HT1080 (cell line): ENCODE measurements around the gene HSPA12B. TPM values are rescaled to one million over a fixed set of nuclear protein-coding genes. Genes with fewer than 3 reads are reported as not detected.

Experiments
- DNase-seq: peaks from one replicate; pipeline ENCODE4 v3.0.0-alpha.2; 2015; ENCODE audit warnings: low read depth
- total RNA-seq: library from RNA; depleted of rRNA; stranded (reverse); fragments of >200 nt; shearing (Covaris generic); gene quantifications from 2 replicates; pipeline ENCODE4 v1.2.3, GENCODE V29; 2014

Gene HSPA12B
- total RNA-seq, 1 experiment from 2014 or later: not detected

GRCh38 chr20:3728354-3728753 lies 4.1 kb upstream of the HSPA12B start:
- DNase-seq: no peak

GRCh38 chr20:3728876-3729275 lies 3.6 kb upstream of the HSPA12B start:
- DNase-seq: no peak

DNA sequence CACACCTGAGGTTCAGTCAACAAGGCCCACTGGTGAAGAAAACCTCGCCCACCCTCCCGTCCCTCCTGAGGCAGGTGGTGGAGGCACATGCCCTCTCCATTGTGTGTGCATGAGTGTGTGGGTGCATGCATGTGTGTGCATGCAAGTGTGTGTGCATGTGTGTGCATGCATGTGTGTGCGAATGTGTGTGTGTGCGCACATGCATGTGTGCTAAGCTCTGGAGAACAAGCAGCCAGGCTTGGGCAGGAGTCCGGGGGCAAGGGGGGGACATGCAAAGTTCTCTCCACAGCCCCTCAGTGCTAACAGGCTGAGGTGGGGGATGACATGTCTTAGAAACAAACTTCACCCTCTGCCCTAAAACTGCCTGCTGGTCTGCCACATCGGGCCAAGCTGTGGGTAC lies 3.1 kb upstream of the HSPA12B start:
- no peak for DNase-seq

DNA sequence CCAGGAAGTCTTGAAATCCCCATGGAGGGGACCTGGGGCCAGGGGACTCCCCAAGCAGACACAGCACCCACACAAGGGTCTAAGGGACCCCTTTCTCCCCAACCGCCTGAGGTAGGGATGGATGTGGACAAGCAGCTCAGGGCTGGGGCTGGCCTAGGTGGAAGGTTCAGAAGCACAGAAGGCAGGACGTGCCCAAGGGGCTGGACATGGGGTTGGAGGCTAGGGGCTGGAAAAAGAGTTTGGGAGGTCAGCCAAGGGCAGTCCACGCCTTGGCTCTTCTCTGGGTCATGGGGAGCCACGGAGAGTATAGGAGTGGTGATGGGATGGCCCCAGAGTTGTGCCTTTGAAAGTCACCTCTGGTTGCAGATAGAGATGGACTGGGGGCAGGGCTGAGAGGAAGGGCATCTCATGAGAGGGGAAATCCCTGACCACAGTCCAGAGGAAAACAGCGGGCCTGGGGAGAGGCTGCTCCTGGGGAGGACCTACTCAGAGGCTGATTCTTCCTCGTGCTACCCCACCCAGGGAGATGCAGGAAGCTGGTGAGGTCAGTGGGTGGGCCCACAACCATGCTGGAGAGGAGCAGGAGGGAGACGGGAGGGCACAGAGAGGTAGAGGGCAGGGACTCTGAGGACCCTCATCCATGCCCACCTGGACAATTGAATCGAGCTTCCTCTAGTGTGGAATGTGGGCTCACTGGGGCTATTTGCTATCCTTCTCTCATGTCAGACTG lies 2.5 kb upstream of the HSPA12B start:
- DNase-seq: no peak

- DNase-seq: no peak
Observed at GRCh38 chr20:3730803-3731672, 1.4 kb upstream of the HSPA12B start.

- DNase-seq: no peak
Observed at GRCh38 chr20:3731944-3732326, 550 bp upstream of the HSPA12B start.

GRCh38 chr20:3733119-3733995 lies 872 bp downstream of the HSPA12B start:
- DNase-seq: no peak

DNA sequence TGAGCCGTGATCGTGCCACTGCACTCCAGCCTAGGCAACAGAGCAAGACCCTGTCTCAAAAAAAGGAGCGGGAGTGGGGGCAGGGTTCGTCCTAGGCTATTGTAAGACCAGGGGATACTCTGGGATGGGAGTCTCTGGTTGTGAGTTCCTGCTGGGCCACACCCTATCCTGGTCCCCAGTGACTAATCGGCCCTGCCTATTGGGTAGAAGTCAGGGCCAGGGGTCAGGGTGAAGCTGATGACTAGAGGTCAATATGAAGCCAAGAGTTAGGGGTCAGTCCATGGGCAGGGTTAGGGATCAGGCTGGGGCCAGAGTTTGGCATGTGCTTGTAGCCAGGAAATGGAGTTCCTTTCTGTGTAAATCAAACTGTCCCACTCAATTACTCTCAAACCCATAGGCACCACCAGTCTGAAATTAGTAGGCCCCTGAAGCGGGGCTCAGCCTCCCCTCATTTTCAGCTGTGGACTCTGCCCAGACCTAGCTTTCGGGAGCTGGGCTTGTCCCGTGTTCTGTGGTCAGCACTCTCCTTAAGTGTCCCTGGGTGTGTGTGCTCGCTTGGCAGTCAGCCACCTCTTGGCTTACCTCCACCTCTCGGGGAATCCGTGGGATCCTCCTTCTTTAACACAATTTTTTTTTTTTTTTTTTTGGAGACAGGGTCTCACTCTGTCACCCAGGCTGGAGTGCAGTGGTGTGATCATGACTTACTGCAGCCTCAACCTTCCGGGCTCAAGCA lies 1.8 kb downstream of the HSPA12B start:
- DNase-seq: no peak

- no peak for DNase-seq
Observed at GRCh38 chr20:3735768-3736167, 3.3 kb downstream of the HSPA12B start.

- DNase-seq: no peak
Observed at GRCh38 chr20:3738111-3739053, 5.9 kb downstream of the HSPA12B start.

DNA sequence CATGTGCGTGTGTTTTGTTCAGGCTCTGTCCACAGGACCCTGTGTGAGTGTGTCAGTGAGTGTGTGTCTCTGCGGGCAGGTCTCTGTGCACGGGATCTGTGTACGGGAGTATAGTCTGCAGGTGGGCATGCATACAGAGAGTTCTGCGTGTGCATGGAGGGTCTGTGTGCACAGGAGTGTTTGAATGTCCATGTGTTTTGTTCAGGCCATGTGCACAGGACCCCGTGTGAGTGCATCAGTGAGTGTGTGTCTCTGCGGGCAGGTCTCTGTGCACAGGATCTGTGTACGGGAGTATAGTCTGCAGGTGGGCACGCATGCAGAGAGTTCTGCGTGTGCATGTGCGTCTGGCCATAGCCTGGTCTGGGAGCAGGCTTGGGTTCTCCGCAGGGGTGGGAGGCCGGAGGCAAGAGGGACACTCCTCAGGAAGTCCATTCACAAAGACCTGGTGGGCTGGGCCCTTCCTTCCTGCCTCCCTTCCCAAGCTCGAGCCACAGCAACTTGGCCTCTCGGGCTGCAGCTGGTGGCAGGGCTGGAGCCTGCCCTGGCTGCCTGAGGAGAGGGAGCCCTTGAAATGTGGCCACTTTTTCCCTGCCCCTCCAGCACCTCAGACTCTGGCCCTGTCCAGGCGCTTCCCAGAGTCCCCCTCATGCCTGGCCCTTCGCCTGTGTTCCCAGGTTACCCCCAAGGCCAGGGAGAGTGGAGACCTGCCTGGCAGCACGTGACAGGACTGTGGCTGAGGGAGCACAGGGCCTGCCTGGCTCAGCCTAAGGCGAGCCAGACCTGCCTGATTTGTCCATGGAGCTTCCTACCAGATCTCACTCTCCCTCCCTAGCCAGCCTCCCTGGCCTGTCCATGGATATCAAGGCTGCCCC lies 6.8 kb downstream of the HSPA12B start:
- no peak for DNase-seq

DNA sequence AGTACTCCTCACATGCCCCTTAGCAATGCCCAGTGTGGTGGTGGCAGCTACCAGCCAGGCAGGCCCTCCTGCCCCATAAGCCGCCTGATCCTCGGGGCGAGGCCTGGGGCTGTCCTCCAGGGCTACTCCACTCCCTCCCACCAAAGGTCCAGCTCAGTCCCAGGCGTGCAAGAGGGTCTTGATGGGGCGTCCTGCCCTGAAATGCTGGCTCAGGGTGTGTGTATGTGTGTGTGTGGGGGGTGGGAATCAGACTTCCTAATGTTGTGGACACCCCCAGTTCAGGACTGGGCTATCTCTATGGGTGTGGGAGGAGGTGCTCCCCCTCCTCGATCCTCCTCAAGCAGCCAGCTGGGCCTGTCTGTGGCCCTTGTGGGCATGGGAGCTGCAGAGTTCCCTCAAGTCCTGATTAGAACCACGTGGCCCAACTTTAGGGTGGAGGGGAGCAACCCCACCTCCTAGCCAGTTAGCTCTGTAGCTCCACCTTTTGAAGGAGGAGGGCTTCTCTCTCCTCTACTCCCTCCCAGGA lies 7.5 kb downstream of the HSPA12B start:
- no peak for DNase-seq

DNA sequence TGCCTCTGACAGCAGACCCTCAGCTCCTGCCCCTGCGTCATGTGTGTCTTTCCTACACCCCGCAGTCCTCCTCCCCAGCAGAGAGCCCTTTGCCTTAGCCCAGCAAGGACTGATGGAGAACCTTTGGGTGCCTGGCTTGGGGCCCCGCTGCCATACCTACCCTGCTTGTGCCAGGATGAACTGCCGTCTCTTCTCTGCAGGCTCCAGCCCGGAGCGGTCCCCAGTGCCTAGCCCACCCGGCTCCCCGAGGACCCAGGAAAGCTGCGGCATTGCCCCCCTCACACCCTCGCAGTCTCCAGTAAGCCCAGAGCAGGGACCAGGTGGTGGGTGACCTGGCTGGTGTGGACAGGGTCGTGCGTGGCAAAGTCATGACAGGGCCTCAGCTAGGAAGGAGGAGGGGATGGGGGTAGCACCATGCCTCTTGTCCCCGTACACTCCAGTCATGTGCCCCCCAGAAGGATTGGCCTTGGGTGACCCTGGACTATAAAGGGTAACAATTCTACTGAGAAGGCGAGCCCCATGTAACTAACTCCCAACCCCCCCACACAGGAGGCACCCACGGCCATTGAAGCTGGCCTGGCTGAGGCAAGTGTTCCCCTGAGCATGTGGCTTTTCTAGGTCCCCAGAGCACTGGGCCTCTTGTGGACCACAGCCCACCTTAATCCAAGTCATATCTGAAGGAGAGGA lies 8.3 kb downstream of the HSPA12B start:
- DNase-seq: no peak

- DNase-seq: no peak
Observed at GRCh38 chr20:3741836-3742458, 9.5 kb downstream of the HSPA12B start.

DNA sequence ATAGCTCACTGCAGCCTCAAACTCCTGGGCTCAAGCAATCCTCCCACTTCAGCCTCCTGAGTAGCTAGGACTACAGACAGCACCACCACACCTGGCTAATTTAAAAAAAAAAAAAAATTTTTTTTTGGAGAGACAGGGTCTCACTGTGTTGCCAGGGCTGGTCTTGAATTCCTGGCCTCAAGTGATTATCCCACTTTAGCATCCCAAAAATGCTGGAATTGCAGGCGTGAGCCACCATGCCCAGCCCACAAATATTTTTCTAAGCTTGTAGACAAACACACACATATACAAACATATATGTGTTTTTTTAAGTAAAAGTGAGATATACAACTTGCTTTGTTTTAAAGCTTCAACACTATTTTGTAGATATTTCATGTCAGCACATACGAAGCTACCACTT lies 10.8 kb downstream of the HSPA12B start:
- DNase-seq: no peak

DNA sequence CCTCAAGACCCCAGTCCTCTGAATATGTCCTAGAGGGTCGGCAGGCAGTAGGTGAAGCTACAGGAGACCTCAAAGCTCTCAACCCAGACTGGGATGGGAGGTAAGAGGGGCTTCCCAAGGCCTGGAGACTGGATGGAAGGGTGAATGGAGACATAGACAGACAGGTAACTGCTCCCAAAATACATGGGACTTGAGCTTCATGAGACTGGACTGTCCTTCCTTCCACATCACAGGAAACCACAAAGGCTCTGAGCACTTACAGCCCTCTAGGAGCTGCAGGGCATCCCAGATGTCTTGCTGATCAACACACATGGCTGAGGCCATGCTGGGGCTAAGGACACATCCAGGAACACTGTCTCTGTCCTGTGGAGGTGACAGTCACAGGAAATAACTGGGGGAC lies 11.6 kb downstream of the HSPA12B start:
- DNase-seq: no peak
